ENCODE measurements around the gene DHDDS.
A peak's percentile ranks its signal among the peaks of the same experiment; 100 is the strongest.

Gene DHDDS

DNA sequence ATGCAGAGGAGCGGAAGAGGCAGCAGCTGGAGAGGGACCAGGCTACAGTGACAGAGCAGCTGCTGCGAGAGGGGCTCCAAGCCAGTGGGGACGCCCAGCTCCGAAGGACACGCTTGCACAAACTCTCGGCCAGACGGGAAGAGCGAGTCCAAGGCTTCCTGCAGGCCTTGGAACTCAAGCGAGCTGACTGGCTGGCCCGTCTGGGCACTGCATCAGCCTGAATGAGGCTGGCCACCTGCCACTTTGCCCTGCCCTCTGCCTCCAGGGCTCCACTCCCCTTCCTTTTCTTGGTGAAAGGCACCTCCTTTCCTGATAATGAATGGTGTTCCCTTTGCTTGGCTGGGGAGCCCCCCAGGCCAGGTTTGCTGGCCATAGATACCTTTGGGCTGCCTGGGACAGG is 36.8 kb downstream of the DHDDS start:
- H3K4me3 ChIP-seq = no peak overlapping the region
- peaks cover 43% of the 10 kb centered on the region for H3K36me3 ChIP-seq (ENCODE audit: insufficient read depth, low read length)
- no peaks in the 10 kb centered on the region for H3K9me3 ChIP-seq (ENCODE audit: low read depth, low read length)
- no peak overlapping the region for H3K27ac ChIP-seq
- TF ChIP-seq FOXP2 (optimal IDR thresholded peaks at IDR 0.05; ENCODE audit: control extremely low read depth, extremely low read length, insufficient read depth) = no peak
- TF ChIP-seq EZH2 (IDR thresholded peaks at IDR 0.05) = no peak
- no peak for TF ChIP-seq POLR2AphosphoS5 (IDR thresholded peaks at IDR 0.05; ENCODE audit: borderline replicate concordance, low read depth, low read length)
- DNase-seq (ENCODE audit: low read depth, low spot score) = no peak
- no peak overlapping the region for H3K9ac ChIP-seq (ENCODE audit: insufficient read length)

DNA sequence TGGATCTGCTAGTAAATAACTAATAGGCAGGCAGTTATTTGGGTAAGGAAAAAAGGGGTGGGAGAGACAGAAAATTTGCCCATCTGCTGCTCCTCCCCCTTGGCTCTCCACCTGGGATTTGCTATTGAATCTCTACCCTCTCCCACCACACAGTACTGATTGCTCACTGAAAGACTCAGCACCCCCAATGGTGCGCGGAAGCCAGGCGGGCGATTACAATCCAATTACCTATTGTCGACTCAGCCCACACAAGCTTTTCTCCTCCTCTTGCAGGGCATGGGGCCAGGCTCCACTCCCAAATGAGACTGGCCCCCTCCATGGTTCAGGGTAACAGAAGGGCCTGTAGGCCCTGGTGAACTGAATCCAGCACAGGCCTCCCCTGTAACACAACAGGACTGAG is 37.4 kb downstream of the DHDDS start:
- TF ChIP-seq FOXP2 (optimal IDR thresholded peaks at IDR 0.05; ENCODE audit: control extremely low read depth, extremely low read length, insufficient read depth) (no peak), POLR2AphosphoS5 (IDR thresholded peaks at IDR 0.05; ENCODE audit: borderline replicate concordance, low read depth, low read length) (no peak; the same call in 1 of the 2 replicates), EZH2 (IDR thresholded peaks at IDR 0.05) (no peak)
- peak overlapping the region; percentile 46; the same call in 1 of the 2 replicates for H3K27ac ChIP-seq
- H3K36me3 ChIP-seq (ENCODE audit: insufficient read depth, low read length) = peaks cover 49% of the 10 kb centered on the region
- no peak overlapping the region for H3K4me3 ChIP-seq
- no peaks in the 10 kb centered on the region for H3K9me3 ChIP-seq (ENCODE audit: low read depth, low read length)
- H3K9ac ChIP-seq (ENCODE audit: insufficient read length) = no peak overlapping the region
- DNase-seq (ENCODE audit: low read depth, low spot score) = no peak

DNA sequence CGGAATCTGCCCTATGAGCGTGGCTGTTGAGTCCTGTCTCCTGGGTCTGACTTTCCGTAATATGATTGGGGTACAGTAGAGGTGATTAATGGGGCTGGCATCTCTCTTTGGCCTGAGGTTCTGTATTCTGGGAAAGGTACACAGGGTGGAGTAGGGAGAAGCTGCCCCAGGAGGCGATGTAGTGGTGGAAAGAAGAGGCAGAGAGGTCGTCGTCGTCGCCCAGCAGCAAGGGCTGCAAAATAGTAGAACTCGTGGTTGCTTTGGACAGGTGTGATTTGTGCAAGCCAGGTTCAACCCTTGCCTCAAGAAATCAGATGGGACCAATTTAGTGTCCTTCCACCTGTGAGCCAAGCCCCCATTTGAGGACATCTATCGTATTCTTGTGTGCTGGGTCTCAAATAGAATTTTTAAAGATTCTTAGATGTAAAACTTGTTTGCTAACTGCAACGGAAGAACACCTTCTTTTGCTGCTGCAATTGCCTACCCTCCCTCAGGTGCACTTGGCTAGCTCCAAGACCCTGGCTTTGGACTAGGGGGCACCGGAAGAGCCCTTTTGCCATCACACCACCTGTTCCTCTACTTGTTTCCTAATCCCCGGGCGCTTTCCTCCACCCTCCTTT is 38.9 kb downstream of the DHDDS start:
- H3K27ac ChIP-seq = no peak overlapping the region
- H3K9me3 ChIP-seq (ENCODE audit: low read depth, low read length) = no peaks in the 10 kb centered on the region
- no peak for DNase-seq (ENCODE audit: low read depth, low spot score)
- H3K9ac ChIP-seq (ENCODE audit: insufficient read length) = peak overlapping the region; percentile 94
- peaks cover 52% of the 10 kb centered on the region for H3K36me3 ChIP-seq (ENCODE audit: insufficient read depth, low read length)
- TF ChIP-seq EZH2 (IDR thresholded peaks at IDR 0.05) (no peak), POLR2AphosphoS5 (IDR thresholded peaks at IDR 0.05; ENCODE audit: borderline replicate concordance, low read depth, low read length) (no peak), FOXP2 (optimal IDR thresholded peaks at IDR 0.05; ENCODE audit: control extremely low read depth, extremely low read length, insufficient read depth) (no peak)
- H3K4me3 ChIP-seq = peak overlapping the region; percentile 100

GRCh38 chr1:26471498-26472319 is 39.6 kb downstream of the DHDDS start:
- TF ChIP-seq FOXP2 (optimal IDR thresholded peaks at IDR 0.05; ENCODE audit: control extremely low read depth, extremely low read length, insufficient read depth) (no peak), POLR2AphosphoS5 (IDR thresholded peaks at IDR 0.05; ENCODE audit: borderline replicate concordance, low read depth, low read length) (0 out of 2 replicates have a peak, but pooled peaks have one; percentile 45)
- peak overlapping the region; percentile 70 for H3K27ac ChIP-seq
- peak overlapping the region; percentile 94 for H3K9ac ChIP-seq (ENCODE audit: insufficient read length)
- peaks cover 53% of the 10 kb centered on the region for H3K36me3 ChIP-seq (ENCODE audit: insufficient read depth, low read length)
- peak; percentile 37 for DNase-seq (ENCODE audit: low read depth, low spot score)
- H3K4me3 ChIP-seq = peak overlapping the region; percentile 100
- H3K9me3 ChIP-seq (ENCODE audit: low read depth, low read length) = no peaks in the 10 kb centered on the region

DNA sequence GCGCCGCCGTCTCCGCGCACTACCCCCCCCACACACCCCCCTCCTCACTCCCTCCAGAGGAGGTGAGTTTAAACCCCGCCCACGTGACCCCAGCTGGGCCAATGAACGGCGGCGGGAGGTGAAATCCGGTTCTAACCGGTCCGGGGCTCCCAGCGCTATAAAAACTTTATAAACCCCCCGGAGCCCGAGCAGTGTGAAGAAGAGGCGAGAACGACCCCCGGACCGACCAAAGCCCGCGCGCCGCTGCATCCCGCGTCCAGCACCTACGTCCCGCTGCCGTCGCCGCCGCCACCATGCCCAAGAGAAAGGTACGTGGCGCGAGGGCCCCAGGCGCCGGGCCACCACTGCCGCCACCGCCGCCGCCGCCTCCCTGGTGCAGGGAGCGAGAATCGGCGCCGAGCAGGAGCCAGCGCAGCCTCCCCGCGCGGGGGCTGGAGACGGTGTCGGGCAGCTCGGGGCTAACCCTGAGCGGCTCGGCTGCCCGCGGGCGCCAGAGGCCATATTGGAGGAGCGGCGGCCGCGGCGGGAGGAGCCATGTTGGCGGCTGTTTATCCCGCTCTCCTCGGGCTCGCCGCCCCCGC is 40.3 kb downstream of the DHDDS start, which contains the start of gene HMGN2:
TSS of gene HMGN2 (plus strand) at position 121 of the 581 bp plus-strand sequence. CDS start at position 294, 173 bp downstream.
- H3K9ac ChIP-seq (ENCODE audit: insufficient read length) = peak within 1 kb of the TSS; percentile 94
- DNase-seq (ENCODE audit: low read depth, low spot score) = peak; percentile 42
- TF ChIP-seq EZH2 (IDR thresholded peaks at IDR 0.05) (no peak), POLR2AphosphoS5 (IDR thresholded peaks at IDR 0.05; ENCODE audit: borderline replicate concordance, low read depth, low read length) (peak; percentile 83)
- H3K4me3 ChIP-seq = peak within 1 kb of the TSS; percentile 100
- H3K36me3 ChIP-seq (ENCODE audit: insufficient read depth, low read length) = peaks cover 53% of the 10 kb centered on the region
- no peaks in the 10 kb centered on the region for H3K9me3 ChIP-seq (ENCODE audit: low read depth, low read length)
- H3K27ac ChIP-seq = peak within 1 kb of the TSS; percentile 97

GRCh38 chr1:26472901-26473845 is 41.1 kb downstream of the DHDDS start:
- Histone ChIP-seq H3K4me3 (peak overlapping the region; percentile 100), H3K27ac (peak overlapping the region; percentile 97), H3K36me3 (ENCODE audit: insufficient read depth, low read length) (peaks cover 52% of the 10 kb centered on the region), H3K9ac (ENCODE audit: insufficient read length) (peak overlapping the region; percentile 94), H3K9me3 (ENCODE audit: low read depth, low read length) (no peaks in the 10 kb centered on the region)
- no peak for TF ChIP-seq EZH2 (IDR thresholded peaks at IDR 0.05)
- peak; percentile 52 for TF ChIP-seq FOXP2 (optimal IDR thresholded peaks at IDR 0.05; ENCODE audit: control extremely low read depth, extremely low read length, insufficient read depth)
- TF ChIP-seq POLR2AphosphoS5 (IDR thresholded peaks at IDR 0.05; ENCODE audit: borderline replicate concordance, low read depth, low read length) = peak; percentile 61; the same call in 1 of the 2 replicates
- peak; percentile 26 for DNase-seq (ENCODE audit: low read depth, low spot score)

DNA sequence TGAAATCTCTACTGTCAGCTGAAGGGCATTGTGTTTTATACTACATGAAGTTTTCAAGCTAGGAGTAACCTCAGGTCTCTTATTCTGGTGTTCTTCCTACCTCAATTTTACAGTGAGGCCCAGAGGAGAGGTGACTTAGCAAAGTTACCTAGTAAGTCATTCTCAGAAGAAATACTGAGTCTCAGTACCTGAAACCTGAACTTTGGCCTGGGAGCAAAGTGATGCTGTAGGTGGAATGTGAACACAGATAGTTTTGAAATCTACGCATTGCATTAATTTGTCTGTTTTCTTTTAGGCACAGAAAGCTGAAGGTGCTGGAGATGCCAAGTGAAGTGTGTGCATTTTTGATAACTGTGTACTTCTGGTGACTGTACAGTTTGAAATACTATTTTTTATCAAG is 42.7 kb downstream of the DHDDS start:
- Histone ChIP-seq H3K36me3 (ENCODE audit: insufficient read depth, low read length) (peaks cover 54% of the 10 kb centered on the region), H3K27ac (peak overlapping the region; percentile 64), H3K9ac (ENCODE audit: insufficient read length) (peak overlapping the region; percentile 94), H3K4me3 (peak overlapping the region; percentile 100), H3K9me3 (ENCODE audit: low read depth, low read length) (no peaks in the 10 kb centered on the region)
- TF ChIP-seq POLR2AphosphoS5 (IDR thresholded peaks at IDR 0.05; ENCODE audit: borderline replicate concordance, low read depth, low read length) = no peak
- TF ChIP-seq FOXP2 (optimal IDR thresholded peaks at IDR 0.05; ENCODE audit: control extremely low read depth, extremely low read length, insufficient read depth) = no peak
- TF ChIP-seq EZH2 (IDR thresholded peaks at IDR 0.05) = no peak
- no peak for DNase-seq (ENCODE audit: low read depth, low spot score)
